SK-N-SH (cell line): ENCODE results near the gene MMAB. TPM values are rescaled to one million over a fixed set of nuclear protein-coding genes. Genes with fewer than 3 reads are reported as not detected.

Experiments used
- CTCF ChIA-PET: fragments of 300-600, 350-600 bp; formaldehyde crosslinking; extraction: SDS; loops from one replicate; lab custom pipeline; 2021; lab: Yijun Ruan, JAX
- POLR2A ChIA-PET: fragments of 350-600 bp; sonication (Branson Sonifier 250); formaldehyde crosslinking; extraction: SDS; loops from one replicate; lab custom pipeline; 2020; ENCODE audit warnings: antibody characterized with exemption, inconsistent platforms; lab: Yijun Ruan, JAX
- DNase-seq: peaks from one replicate; pipeline ENCODE4 v3.0.0; 2012
- H2AFZ ChIP-seq: fragments of 200-600 bp; sonication (generic); 2 replicates; pipeline ENCODE4 v1.8.1; 2016; ENCODE audit warnings: antibody characterized with exemption, mild to moderate bottlenecking, low read depth
- H3F3A ChIP-seq: fragments of 200-600 bp; sonication (generic); replicated peaks from 2 replicates; pipeline ENCODE3; 2016; ENCODE audit warnings: antibody characterized with exemption, mild to moderate bottlenecking; ENCODE audit not compliant: insufficient read depth
- H3K27ac ChIP-seq, 2 experiments: fragments of 200-500 bp in 1 of 2; fragments of 200-600 bp in 1 of 2; sonication (Bioruptor generic) in 1 of 2; sonication (generic), shearing (Covaris generic) in 1 of 2; 2 replicates each; pipeline versions ENCODE4 v1.5.1 to v1.6.1; 2014 to 2016; ENCODE audit warnings: low read depth in 2 of 2, inconsistent platforms in 1 of 2, low read length in 1 of 2, mild to moderate bottlenecking in 1 of 2, mixed read lengths in 1 of 2
- H3K27me3 ChIP-seq: fragments of 200-600 bp; sonication (generic), shearing (Covaris generic); 2 replicates; pipeline ENCODE4 v1.6.1; 2016; ENCODE audit warnings: mixed run types; ENCODE audit not compliant: insufficient read depth
- H3K36me3 ChIP-seq, 2 experiments: fragments of 200-500 bp in 1 of 2; fragments of 200-600 bp in 1 of 2; sonication (Bioruptor generic) in 1 of 2; sonication (generic) in 1 of 2; replicated peaks in 1 of 2; 2 replicates each; pipeline versions ENCODE3 to v1.5.1; 2014 to 2016; ENCODE audit warnings: low read length in 1 of 2, mild to moderate bottlenecking in 1 of 2; ENCODE audit not compliant: insufficient read depth in 2 of 2, control insufficient read depth in 1 of 2
- H3K4me1 ChIP-seq, 2 experiments: fragments of 200-500 bp in 1 of 2; fragments of 200-600 bp in 1 of 2; sonication (Bioruptor generic) in 1 of 2; sonication (generic), shearing (Covaris generic) in 1 of 2; 2 replicates each; pipeline versions ENCODE4 v1.5.1 to v1.6.1; 2014 to 2016; ENCODE audit warnings: low read depth in 1 of 2, low read length in 1 of 2, mixed run types in 1 of 2; ENCODE audit not compliant: insufficient read depth in 2 of 2, control insufficient read depth in 1 of 2
- H3K4me2 ChIP-seq: fragments of 200-600 bp; sonication (generic), shearing (Covaris generic); 2 replicates; pipeline ENCODE4 v1.6.1; 2017; ENCODE audit warnings: mixed run types
- H3K4me3 ChIP-seq, 2 experiments: fragments of 200-500 bp in 1 of 2; fragments of 200-600 bp in 1 of 2; sonication (Bioruptor generic) in 1 of 2; sonication (generic), shearing (Covaris generic) in 1 of 2; 2 replicates each; pipeline versions ENCODE4 v1.5.1 to v1.8.1; 2014 to 2016; ENCODE audit warnings: low read depth in 2 of 2, inconsistent platforms in 1 of 2, low read length in 1 of 2, mild to moderate bottlenecking in 1 of 2, mixed read lengths in 1 of 2, moderate library complexity in 1 of 2
- H3K79me2 ChIP-seq: fragments of 200-600 bp; sonication (generic); 2 replicates; pipeline ENCODE4 v1.8.1; 2017; ENCODE audit warnings: mild to moderate bottlenecking; ENCODE audit not compliant: insufficient read depth
- H3K9ac ChIP-seq: fragments of 200-600 bp; sonication (generic); 2 replicates; pipeline ENCODE4 v1.6.1; 2017; ENCODE audit warnings: mixed run types
- H3K9me2 ChIP-seq: fragments of 200-600 bp; sonication (generic); 2 replicates; pipeline ENCODE4 v1.6.1; 2017; ENCODE audit warnings: mixed run types
- H3K9me3 ChIP-seq: fragments of 200-600 bp; sonication (generic); 2 replicates; pipeline ENCODE4 v1.6.1; 2017; ENCODE audit warnings: mixed run types, mild to moderate bottlenecking, moderate library complexity
- H4K20me1 ChIP-seq: fragments of 200-600 bp; sonication (generic); 2 replicates; pipeline ENCODE4 v1.6.1; 2017; ENCODE audit warnings: mild to moderate bottlenecking, mixed run types; ENCODE audit not compliant: insufficient read depth
- ELF1 ChIP-seq: IDR thresholded peaks from 2 replicates; pipeline ENCODE4 v1.4.0; 2012
- EP300 ChIP-seq, 2 experiments: IDR thresholded peaks; 2 replicates each; pipeline versions ENCODE4 v1.4.0 to v1.6.1; 2012; ENCODE audit warnings: borderline replicate concordance in 1 of 2, low read depth in 1 of 2, low read length in 1 of 2
- EZH2phosphoT487 ChIP-seq: fragments of 200-600 bp; sonication (generic); IDR thresholded peaks from 2 replicates; pipeline ENCODE4 v1.6.1; 2017; ENCODE audit warnings: low read depth, mixed run types, mild to moderate bottlenecking, antibody characterized with exemption, moderate library complexity, borderline replicate concordance
- FOSL2 ChIP-seq: IDR thresholded peaks from 2 replicates; pipeline ENCODE4 v1.4.0; 2012; ENCODE audit warnings: low read depth, mild to moderate bottlenecking, moderate library complexity, borderline replicate concordance
- FOXJ3 ChIP-seq: sonication (generic); formaldehyde crosslinking; IDR thresholded peaks from 2 replicates; pipeline ENCODE4 v1.5.1; 2020; ENCODE audit warnings: mild to moderate bottlenecking, missing genetic modification reagents
- GATA2 ChIP-seq: sonication (generic); formaldehyde crosslinking; IDR thresholded peaks from 2 replicates; pipeline ENCODE4 v1.5.0; 2020; ENCODE audit warnings: mild to moderate bottlenecking, missing genetic modification reagents
- MEF2A ChIP-seq: IDR thresholded peaks from 2 replicates; pipeline ENCODE4 v1.4.0; 2012; ENCODE audit warnings: low read depth, borderline replicate concordance
- NFIC ChIP-seq: IDR thresholded peaks from 2 replicates; pipeline ENCODE4 v1.4.0; 2012; ENCODE audit warnings: borderline replicate concordance
- POLR2AphosphoS5 ChIP-seq: IDR thresholded peaks from 2 replicates; pipeline ENCODE4 v1.6.1; 2012; ENCODE audit warnings: low read depth, low read length
- RAD21 ChIP-seq: IDR thresholded peaks from 2 replicates; pipeline ENCODE4 v1.6.1; 2012; ENCODE audit warnings: mild to moderate bottlenecking, low read length
- RCOR1 ChIP-seq: fragments of 150-350 bp; IDR thresholded peaks from 2 replicates; pipeline ENCODE4 v1.6.1; 2017; ENCODE audit warnings: antibody characterized with exemption, low read length
- RFX5 ChIP-seq: IDR thresholded peaks from 2 replicates; pipeline ENCODE4 v1.6.1; 2012; ENCODE audit warnings: mild to moderate bottlenecking, improper control_type of control experiment, low read length
- TAF1 ChIP-seq: IDR thresholded peaks from 2 replicates; pipeline ENCODE4 v1.6.1; 2012; ENCODE audit warnings: low read depth, mild to moderate bottlenecking, low read length, moderate library complexity, borderline replicate concordance
- USF2 ChIP-seq: fragments of 150-350 bp; IDR thresholded peaks from 2 replicates; pipeline ENCODE4 v1.6.1; 2017; ENCODE audit warnings: antibody characterized with exemption, low read length, low read depth, borderline replicate concordance
- WGBS: methylation state at CpG from one replicate; pipeline ENCODE4 v1.1.6; 2017; ENCODE audit warnings: low lambda C conversion rate; 5-methylcytosine and 5-hydroxymethylcytosine counted together
- polyA plus RNA-seq, 3 experiments: library from polyadenylated mRNA; depleted of rRNA; stranded (reverse); fragments of >200 nt; gene quantifications; 2 replicates each; pipeline ENCODE4 v1.2.3, GENCODE V29; 2012
- TF ChIP-seq, protein P1 (sequence below): fragments of 150-350 bp; IDR thresholded peaks from 2 replicates; pipeline ENCODE4 v1.6.1; 2016; ENCODE audit warnings: mild to moderate bottlenecking, low read depth, low read length
- TF ChIP-seq, protein P2 (sequence below): IDR thresholded peaks from 2 replicates; pipeline ENCODE4 v1.6.1; 2012; ENCODE audit warnings: mild to moderate bottlenecking, low read depth, low read length, moderate library complexity
- TF ChIP-seq, protein P3 (sequence below): fragments of 200-600 bp; sonication (generic); IDR thresholded peaks from 2 replicates; pipeline ENCODE4 v1.6.1; 2017; ENCODE audit warnings: antibody characterized with exemption, mild to moderate bottlenecking, moderate library complexity
- TF ChIP-seq, protein P4 (sequence below): IDR thresholded peaks from 2 replicates; pipeline ENCODE4 v1.4.0; 2012; ENCODE audit warnings: low read depth, borderline replicate concordance

Gene MMAB
- polyA plus RNA-seq, 1 of the 3 experiments (the other 2 are of a cell fraction), result 15.9 TPM

DNA sequence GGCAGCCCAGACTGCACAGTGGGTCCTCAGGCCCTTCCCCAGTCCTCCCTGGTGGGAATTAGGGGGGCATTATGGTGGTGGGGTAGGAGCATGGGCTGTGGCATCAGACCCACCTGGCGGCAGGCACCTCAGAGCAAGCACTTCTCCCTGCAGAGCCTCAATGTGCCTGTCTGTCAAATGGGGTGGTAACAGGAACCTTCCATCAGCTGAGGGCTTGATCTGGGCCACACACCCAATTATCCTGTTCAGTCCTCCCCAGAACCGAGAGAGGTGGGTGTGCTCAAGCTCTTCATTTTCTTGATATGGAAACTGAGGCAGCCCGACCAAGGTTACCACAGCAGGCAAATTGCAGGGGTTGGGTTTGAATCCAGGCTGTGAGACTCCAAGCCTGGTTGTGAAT lies 38.7 kb upstream of the MMAB start:
- H2AFZ ChIP-seq, result no peak overlapping the region
- H3K4me2 ChIP-seq, result no peak overlapping the region
- TF ChIP-seq MEF2A, result no peak
- no peak for TF ChIP-seq ELF1
- TF ChIP-seq RCOR1, result no peak
- TF ChIP-seq, protein P1, sequence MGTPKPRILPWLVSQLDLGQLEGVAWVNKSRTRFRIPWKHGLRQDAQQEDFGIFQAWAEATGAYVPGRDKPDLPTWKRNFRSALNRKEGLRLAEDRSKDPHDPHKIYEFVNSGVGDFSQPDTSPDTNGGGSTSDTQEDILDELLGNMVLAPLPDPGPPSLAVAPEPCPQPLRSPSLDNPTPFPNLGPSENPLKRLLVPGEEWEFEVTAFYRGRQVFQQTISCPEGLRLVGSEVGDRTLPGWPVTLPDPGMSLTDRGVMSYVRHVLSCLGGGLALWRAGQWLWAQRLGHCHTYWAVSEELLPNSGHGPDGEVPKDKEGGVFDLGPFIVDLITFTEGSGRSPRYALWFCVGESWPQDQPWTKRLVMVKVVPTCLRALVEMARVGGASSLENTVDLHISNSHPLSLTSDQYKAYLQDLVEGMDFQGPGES, result no peak
- no peak for TF ChIP-seq POLR2AphosphoS5
- no peak for TF ChIP-seq FOSL2
- no peak for TF ChIP-seq USF2
- TF ChIP-seq, protein P2, sequence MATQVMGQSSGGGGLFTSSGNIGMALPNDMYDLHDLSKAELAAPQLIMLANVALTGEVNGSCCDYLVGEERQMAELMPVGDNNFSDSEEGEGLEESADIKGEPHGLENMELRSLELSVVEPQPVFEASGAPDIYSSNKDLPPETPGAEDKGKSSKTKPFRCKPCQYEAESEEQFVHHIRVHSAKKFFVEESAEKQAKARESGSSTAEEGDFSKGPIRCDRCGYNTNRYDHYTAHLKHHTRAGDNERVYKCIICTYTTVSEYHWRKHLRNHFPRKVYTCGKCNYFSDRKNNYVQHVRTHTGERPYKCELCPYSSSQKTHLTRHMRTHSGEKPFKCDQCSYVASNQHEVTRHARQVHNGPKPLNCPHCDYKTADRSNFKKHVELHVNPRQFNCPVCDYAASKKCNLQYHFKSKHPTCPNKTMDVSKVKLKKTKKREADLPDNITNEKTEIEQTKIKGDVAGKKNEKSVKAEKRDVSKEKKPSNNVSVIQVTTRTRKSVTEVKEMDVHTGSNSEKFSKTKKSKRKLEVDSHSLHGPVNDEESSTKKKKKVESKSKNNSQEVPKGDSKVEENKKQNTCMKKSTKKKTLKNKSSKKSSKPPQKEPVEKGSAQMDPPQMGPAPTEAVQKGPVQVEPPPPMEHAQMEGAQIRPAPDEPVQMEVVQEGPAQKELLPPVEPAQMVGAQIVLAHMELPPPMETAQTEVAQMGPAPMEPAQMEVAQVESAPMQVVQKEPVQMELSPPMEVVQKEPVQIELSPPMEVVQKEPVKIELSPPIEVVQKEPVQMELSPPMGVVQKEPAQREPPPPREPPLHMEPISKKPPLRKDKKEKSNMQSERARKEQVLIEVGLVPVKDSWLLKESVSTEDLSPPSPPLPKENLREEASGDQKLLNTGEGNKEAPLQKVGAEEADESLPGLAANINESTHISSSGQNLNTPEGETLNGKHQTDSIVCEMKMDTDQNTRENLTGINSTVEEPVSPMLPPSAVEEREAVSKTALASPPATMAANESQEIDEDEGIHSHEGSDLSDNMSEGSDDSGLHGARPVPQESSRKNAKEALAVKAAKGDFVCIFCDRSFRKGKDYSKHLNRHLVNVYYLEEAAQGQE, result no peak
- no peak for TF ChIP-seq EP300 (IDR thresholded peaks at IDR 0.05; ENCODE audit: borderline replicate concordance in 1 of 2, low read depth in 1 of 2, low read length in 1 of 2)
- no peak for TF ChIP-seq RAD21
- TF ChIP-seq GATA2 (CRISPR knock-in tag), result no peak
- TF ChIP-seq RFX5, result no peak
- TF ChIP-seq EZH2phosphoT487, result no peak
- TF ChIP-seq NFIC, result no peak
- TF ChIP-seq, protein P3, sequence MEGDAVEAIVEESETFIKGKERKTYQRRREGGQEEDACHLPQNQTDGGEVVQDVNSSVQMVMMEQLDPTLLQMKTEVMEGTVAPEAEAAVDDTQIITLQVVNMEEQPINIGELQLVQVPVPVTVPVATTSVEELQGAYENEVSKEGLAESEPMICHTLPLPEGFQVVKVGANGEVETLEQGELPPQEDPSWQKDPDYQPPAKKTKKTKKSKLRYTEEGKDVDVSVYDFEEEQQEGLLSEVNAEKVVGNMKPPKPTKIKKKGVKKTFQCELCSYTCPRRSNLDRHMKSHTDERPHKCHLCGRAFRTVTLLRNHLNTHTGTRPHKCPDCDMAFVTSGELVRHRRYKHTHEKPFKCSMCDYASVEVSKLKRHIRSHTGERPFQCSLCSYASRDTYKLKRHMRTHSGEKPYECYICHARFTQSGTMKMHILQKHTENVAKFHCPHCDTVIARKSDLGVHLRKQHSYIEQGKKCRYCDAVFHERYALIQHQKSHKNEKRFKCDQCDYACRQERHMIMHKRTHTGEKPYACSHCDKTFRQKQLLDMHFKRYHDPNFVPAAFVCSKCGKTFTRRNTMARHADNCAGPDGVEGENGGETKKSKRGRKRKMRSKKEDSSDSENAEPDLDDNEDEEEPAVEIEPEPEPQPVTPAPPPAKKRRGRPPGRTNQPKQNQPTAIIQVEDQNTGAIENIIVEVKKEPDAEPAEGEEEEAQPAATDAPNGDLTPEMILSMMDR, result no peak
- TF ChIP-seq TAF1, result no peak
- TF ChIP-seq, protein P4, sequence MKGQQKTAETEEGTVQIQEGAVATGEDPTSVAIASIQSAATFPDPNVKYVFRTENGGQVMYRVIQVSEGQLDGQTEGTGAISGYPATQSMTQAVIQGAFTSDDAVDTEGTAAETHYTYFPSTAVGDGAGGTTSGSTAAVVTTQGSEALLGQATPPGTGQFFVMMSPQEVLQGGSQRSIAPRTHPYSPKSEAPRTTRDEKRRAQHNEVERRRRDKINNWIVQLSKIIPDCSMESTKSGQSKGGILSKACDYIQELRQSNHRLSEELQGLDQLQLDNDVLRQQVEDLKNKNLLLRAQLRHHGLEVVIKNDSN, result no peak
- no peak for TF ChIP-seq FOXJ3 (CRISPR knock-in tag)
- H3K36me3 ChIP-seq, result no peaks in the 10 kb centered on the region
- POLR2A ChIA-PET, result no interaction called here
- H3K27me3 ChIP-seq, result peaks cover 7% of the 10 kb centered on the region; the same call in 1 of the 2 replicates
- H3K9me3 ChIP-seq, result no peaks in the 10 kb centered on the region
- H3K9me2 ChIP-seq, result no peaks in the 10 kb centered on the region
- CTCF ChIA-PET, result interaction anchor here (1.0 to 2.5 kb wide), 5 partner anchors 15 to 153 kb away, joined by 3 to 10 read pairs (median 3); no protein-coding TSS in a partner anchor
- peak overlapping the region in 1 of 2 experiments; percentile 31; a peak in 2 of 4 replicates for H3K27ac ChIP-seq
- no peaks in the 10 kb centered on the region for H3K79me2 ChIP-seq
- H3K4me3 ChIP-seq, result no peak overlapping the region
- 83% methylated on average over 2 of the region's 3 CpGs for WGBS
- H3K4me1 ChIP-seq, result peaks cover 0 to 57% of the 10 kb centered on the region in 2 experiments; a peak in 2 of 4 replicates
- no peaks in the 10 kb centered on the region for H4K20me1 ChIP-seq
- H3K9ac ChIP-seq, result no peak overlapping the region
- no peaks in the 10 kb centered on the region for H3F3A ChIP-seq
- no peak for DNase-seq
